VCaP (cell line): ENCODE results near the gene GPR137.

Source experiments
- H3K27ac ChIP-seq: fragments of 450-650 bp; 2 replicates; pipeline ENCODE4 v1.5.1; 2017
- CTCF ChIP-seq: fragments of 450-650 bp; conservative IDR thresholded peaks from 2 replicates; pipeline ENCODE4 v1.5.1; 2017; ENCODE audit warnings: mild to moderate bottlenecking, moderate library complexity

GPR137 gene

GRCh38 chr11:64284962-64285884 is at the start of gene GPR137:
GPR137 (plus strand) TSS chr11:64285848; CDS start chr11:64286525, 677 bp downstream.
- peak within 1 kb of the TSS; percentile 98 for H3K27ac ChIP-seq
- no peak for TF ChIP-seq CTCF

- peak; percentile 56 for TF ChIP-seq CTCF
- H3K27ac ChIP-seq, result peak overlapping the region; percentile 95
Measured at GRCh38 chr11:64237484-64237951, 48.1 kb upstream of the GPR137 start.

GRCh38 chr11:64238076-64238475 is 47.6 kb upstream of the GPR137 start:
- peak overlapping the region; percentile 95 for H3K27ac ChIP-seq
- TF ChIP-seq CTCF, result no peak

- TF ChIP-seq CTCF, result no peak
- H3K27ac ChIP-seq, result peak overlapping the region; percentile 95
Measured at GRCh38 chr11:64238999-64239398, 46.6 kb upstream of the GPR137 start.

- H3K27ac ChIP-seq, result peak overlapping the region; percentile 95
- no peak for TF ChIP-seq CTCF
Measured at GRCh38 chr11:64239662-64240434, 45.8 kb upstream of the GPR137 start.

GRCh38 chr11:64240435-64241240 is 45.0 kb upstream of the GPR137 start, which contains the start of gene FKBP2:
FKBP2 (plus strand) TSS chr11:64241095; CDS start chr11:64242388, 1,293 bp downstream.
- no peak for TF ChIP-seq CTCF
- peak within 1 kb of the TSS; percentile 95 for H3K27ac ChIP-seq
